ENCODE results near the gene APOM. TPM values are rescaled to one million over a fixed set of nuclear protein-coding genes. Genes with fewer than 3 reads are reported as not detected.

The APOM gene
- total and polyA plus RNA-seq, 3 donors from 2014 or later, result 7.5 to 27.9 (median 9.8) TPM

DNA sequence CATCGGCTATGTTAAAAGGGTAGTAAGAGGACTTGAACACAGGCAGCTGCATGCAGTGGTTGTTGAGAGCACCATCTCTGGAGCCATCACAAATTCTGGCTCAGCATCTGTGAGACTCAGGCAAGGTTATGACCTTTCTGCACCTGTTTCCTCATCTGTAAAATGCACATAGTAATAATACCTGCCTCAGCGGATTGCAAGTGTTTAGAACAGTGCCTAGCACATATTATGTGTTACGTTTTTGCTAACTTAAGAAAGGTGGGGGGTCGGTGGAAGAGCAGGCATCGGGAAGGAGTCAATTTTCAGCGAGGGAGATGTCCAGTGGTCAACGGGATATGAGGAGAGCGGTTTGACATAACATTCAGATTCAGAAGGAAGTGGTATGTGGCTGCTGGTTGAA, 22.3 kb downstream of the APOM start:
- no peak for DNase-seq
- intact Hi-C loops (cut with DNase I; ENCODE audit: low total_unique reads), result no loop called here
- Histone ChIP-seq H3K4me1 (peaks cover 12% of the 10 kb centered on the region), H3K9me3 (no peaks in the 10 kb centered on the region), H3K27ac (no peak overlapping the region), H3K4me3 (no peak overlapping the region), H3K36me3 (ENCODE audit: low read depth, missing control alignments) (no peaks in the 10 kb centered on the region), H3K27me3 (no peaks in the 10 kb centered on the region)
- 70 to 79% methylated on average over 8 of the region's 8 CpGs for WGBS, 2 donors
- no peak for TF ChIP-seq POLR2A (IDR thresholded peaks at IDR 0.05)

DNA sequence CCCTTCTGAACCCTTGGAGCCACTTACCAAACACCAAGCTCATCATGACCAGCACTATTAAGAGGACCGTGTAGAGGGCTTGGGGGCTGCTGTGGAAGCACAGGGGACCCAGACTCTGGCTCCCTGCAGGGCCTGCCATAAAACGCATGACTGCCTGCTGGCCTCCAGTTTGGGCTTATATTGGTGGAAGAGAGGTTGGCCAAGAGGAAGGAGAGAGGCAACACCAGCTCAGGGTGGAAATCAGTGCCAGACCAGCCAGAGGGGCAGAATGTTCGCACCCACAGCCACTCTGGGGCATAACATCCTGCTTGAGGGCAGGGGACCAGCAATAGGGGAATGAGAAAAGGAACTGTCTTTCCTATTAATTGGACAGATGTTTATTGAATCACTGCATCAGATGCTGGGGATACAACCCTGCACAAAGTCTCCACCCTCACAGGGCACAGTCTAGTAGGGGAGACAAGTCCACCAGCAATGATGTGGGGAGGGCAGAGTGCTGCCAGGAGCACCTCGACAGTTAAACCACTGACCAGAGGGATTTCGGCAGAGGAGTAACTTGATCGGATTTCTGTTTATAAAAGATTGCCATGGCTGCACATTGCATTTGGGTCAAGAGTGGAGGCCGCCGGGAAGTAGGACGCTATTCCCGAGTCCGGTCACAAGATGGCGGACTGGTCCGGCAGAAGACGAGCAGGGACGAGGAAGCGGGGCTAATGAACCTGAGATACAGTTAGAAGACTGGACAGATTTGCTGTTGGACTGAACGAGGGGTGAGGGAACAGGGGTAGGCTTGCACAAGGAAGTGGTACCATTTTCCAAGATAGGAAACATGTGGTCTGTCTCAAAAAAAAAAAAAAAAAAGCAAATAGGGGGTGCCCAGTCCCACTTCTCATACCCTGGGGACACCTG, 24.8 kb downstream of the APOM start, which contains the start of gene LY6G5C:
TSS of gene LY6G5C (minus strand) at position 842 of the 909 bp plus-strand sequence. CDS start at position 148, 694 bp downstream.
- 10 to 11% methylated on average over 17 of the region's 17 CpGs for WGBS, 2 donors
- Histone ChIP-seq H3K4me1 (peaks cover 12% of the 10 kb centered on the region), H3K27ac (peak within 1 kb of the TSS in 1 of 2 donors; percentile 61), H3K27me3 (no peaks in the 10 kb centered on the region), H3K9me3 (no peaks in the 10 kb centered on the region), H3K4me3 (peak within 1 kb of the TSS; percentile 47 to 62), H3K36me3 (ENCODE audit: low read depth, missing control alignments) (no peaks in the 10 kb centered on the region)
- peak; percentile 90 for DNase-seq
- TF ChIP-seq, protein P1, sequence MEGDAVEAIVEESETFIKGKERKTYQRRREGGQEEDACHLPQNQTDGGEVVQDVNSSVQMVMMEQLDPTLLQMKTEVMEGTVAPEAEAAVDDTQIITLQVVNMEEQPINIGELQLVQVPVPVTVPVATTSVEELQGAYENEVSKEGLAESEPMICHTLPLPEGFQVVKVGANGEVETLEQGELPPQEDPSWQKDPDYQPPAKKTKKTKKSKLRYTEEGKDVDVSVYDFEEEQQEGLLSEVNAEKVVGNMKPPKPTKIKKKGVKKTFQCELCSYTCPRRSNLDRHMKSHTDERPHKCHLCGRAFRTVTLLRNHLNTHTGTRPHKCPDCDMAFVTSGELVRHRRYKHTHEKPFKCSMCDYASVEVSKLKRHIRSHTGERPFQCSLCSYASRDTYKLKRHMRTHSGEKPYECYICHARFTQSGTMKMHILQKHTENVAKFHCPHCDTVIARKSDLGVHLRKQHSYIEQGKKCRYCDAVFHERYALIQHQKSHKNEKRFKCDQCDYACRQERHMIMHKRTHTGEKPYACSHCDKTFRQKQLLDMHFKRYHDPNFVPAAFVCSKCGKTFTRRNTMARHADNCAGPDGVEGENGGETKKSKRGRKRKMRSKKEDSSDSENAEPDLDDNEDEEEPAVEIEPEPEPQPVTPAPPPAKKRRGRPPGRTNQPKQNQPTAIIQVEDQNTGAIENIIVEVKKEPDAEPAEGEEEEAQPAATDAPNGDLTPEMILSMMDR (IDR thresholded peaks at IDR 0.05), result peak; percentile 47 to 59 (median 58)
- no peak for TF ChIP-seq POLR2A (IDR thresholded peaks at IDR 0.05)
- intact Hi-C loops (cut with DNase I; ENCODE audit: low total_unique reads), result loop anchor here (5.0 kb wide), 1 partner anchor 152 kb away; no protein-coding TSS in a partner anchor

DNA sequence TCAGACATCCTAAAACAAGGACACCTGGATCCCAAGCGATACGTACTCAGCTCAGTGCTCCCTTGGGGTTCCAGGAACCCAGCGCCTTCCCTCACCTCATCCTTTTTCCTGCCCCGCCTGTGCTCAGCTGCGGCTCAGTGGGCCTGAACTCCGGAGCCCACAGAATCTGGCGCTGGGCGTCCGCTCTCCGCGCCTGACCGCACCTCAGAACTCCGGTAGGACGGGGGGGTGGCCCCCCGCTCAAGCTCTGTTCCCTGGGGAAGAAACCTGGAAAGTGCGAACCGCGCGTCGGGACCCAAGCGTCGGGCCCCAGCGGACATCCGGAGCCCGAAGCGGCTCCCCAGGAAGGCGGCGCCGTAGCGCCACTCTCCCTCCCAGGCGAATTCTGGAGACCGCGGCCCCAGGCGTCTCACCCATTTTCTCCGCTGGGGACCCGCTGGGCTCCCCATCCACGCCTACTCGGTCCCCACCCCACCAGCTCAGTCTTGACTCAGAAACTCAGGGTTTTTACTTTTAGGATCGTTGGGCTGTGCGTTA, 25.5 kb downstream of the APOM start:
- TF ChIP-seq POLR2A (IDR thresholded peaks at IDR 0.05), result no peak
- TF ChIP-seq, protein P1 (IDR thresholded peaks at IDR 0.05), result no peak
- WGBS, 2 donors, result 0 to 1% methylated on average over 14 to 40 of the region's 40 CpGs
- intact Hi-C loops (cut with DNase I; ENCODE audit: low total_unique reads), result loop anchor here (5.0 kb wide), 1 partner anchor 151 kb away; no protein-coding TSS in a partner anchor
- Histone ChIP-seq H3K27ac (peak overlapping the region in 1 of 2 donors; percentile 61), H3K4me1 (peaks cover 12% of the 10 kb centered on the region), H3K36me3 (ENCODE audit: low read depth, missing control alignments) (no peaks in the 10 kb centered on the region), H3K9me3 (no peaks in the 10 kb centered on the region), H3K27me3 (no peaks in the 10 kb centered on the region), H3K4me3 (peak overlapping the region; percentile 47 to 62)
- peak; percentile 43 for DNase-seq

DNA sequence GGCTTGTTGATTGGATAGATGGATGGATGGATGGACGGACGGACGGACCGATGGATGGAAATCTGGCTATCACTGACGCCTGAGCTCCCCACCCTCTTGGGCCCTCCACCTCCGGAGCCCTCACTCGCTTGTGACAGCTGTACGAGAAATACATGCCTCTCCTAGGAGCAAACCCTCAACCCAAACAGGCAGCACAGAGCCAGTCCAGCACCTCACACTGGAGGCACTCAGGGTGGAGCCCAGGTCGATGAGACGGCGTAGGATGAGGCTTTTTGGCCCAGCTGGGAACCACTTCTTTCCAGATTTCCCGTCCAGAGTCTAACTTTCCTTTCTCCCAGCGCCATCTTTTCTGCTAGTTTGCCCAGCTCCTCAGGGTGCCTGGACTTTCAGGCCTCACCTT, 27.9 kb downstream of the APOM start:
- H3K36me3 ChIP-seq (ENCODE audit: low read depth, missing control alignments), result no peaks in the 10 kb centered on the region
- intact Hi-C loops (cut with DNase I; ENCODE audit: low total_unique reads), result loop anchor here (5.0 kb wide), 1 partner anchor 149 kb away; no protein-coding TSS in a partner anchor
- H3K4me3 ChIP-seq, result peak overlapping the region; percentile 4 to 51
- H3K27ac ChIP-seq, result no peak overlapping the region
- H3K9me3 ChIP-seq, result no peaks in the 10 kb centered on the region
- TF ChIP-seq, protein P1 (IDR thresholded peaks at IDR 0.05), result no peak
- TF ChIP-seq POLR2A (IDR thresholded peaks at IDR 0.05), result no peak
- peaks cover 12% of the 10 kb centered on the region for H3K4me1 ChIP-seq
- no peak for DNase-seq
- 53 to 66% methylated on average over 11 to 13 of the region's 13 CpGs for WGBS, 2 donors
- no peaks in the 10 kb centered on the region for H3K27me3 ChIP-seq

DNA sequence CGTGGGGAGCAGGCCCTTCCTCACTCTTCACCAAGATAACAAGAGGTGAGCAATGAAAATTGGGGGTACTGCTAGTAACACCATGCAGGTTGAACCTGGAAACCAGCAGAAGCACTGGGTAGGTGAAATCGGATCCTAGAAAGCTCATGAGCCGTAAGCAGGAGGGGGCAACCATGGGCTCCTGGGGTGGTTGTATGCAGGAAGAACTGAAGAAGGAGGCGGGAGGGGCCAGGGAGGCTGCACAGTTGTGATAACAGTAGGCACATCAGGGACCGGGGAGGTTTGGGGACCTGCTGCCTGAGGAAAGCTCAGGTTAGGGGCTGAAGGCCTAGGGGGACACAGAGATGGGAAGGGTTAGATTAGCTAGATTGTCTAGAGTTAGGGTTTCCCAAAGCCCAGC, 30.8 kb downstream of the APOM start:
- WGBS, 2 donors, result 67 to 84% methylated on average over 5 of the region's 5 CpGs
- Histone ChIP-seq H3K27me3 (no peaks in the 10 kb centered on the region), H3K9me3 (no peaks in the 10 kb centered on the region), H3K4me1 (peaks cover 9% of the 10 kb centered on the region), H3K4me3 (no peak overlapping the region), H3K36me3 (ENCODE audit: low read depth, missing control alignments) (no peaks in the 10 kb centered on the region), H3K27ac (no peak overlapping the region)
- TF ChIP-seq POLR2A (IDR thresholded peaks at IDR 0.05), result no peak
- TF ChIP-seq, protein P1 (IDR thresholded peaks at IDR 0.05), result no peak
- DNase-seq, result no peak
- intact Hi-C loops (cut with DNase I; ENCODE audit: low total_unique reads), result no loop called here

Measured in testis (tissue), 3 donors.